CD4-positive, alpha-beta T cell treated with Interleukin-15 for 1 hour (primary cell): ENCODE results near the gene SEPTIN2.
"Not testable (repeated sequence)": the region's sequence is repeated elsewhere in the genome, so short reads cannot be mapped to it uniquely, and the experiment has no call there.

Experiments used
- DNase-seq: peaks from one replicate; pipeline ENCODE4 v3.0.0-alpha.2; 2020

SEPTIN2 gene

GRCh38 chr2:241288324-241288888, 27.3 kb upstream of the SEPTIN2 start:
- no peak for DNase-seq

- DNase-seq: no peak
Measured at GRCh38 chr2:241289053-241289452, 26.7 kb upstream of the SEPTIN2 start.

- DNase-seq: no peak
Measured at GRCh38 chr2:241289597-241289996, 26.1 kb upstream of the SEPTIN2 start.

GRCh38 chr2:241291153-241291552, 24.6 kb upstream of the SEPTIN2 start:
- no peak for DNase-seq

- no peak for DNase-seq
Measured at GRCh38 chr2:241291977-241292376, 23.7 kb upstream of the SEPTIN2 start.

- not testable (repeated sequence) for DNase-seq
Measured at GRCh38 chr2:241293378-241293797, 22.3 kb upstream of the SEPTIN2 start.

- no peak for DNase-seq
Measured at GRCh38 chr2:241295326-241296095, 20.2 kb upstream of the SEPTIN2 start.

- DNase-seq: no peak
Measured at GRCh38 chr2:241296767-241297166, 19.0 kb upstream of the SEPTIN2 start.

GRCh38 chr2:241298673-241299072, 17.1 kb upstream of the SEPTIN2 start:
- no peak for DNase-seq

- DNase-seq: peak; percentile 47
Measured at GRCh38 chr2:241300000-241300399, 15.7 kb upstream of the SEPTIN2 start.

GRCh38 chr2:241302083-241302482, 13.6 kb upstream of the SEPTIN2 start:
- no peak for DNase-seq

- DNase-seq: no peak
Measured at GRCh38 chr2:241302759-241303651, 12.7 kb upstream of the SEPTIN2 start.

- DNase-seq: no peak
Measured at GRCh38 chr2:241304039-241304670, 11.6 kb upstream of the SEPTIN2 start.

- DNase-seq: no peak
Measured at GRCh38 chr2:241307055-241307454, 8.7 kb upstream of the SEPTIN2 start.

- no peak for DNase-seq
Measured at GRCh38 chr2:241308267-241308666, 7.5 kb upstream of the SEPTIN2 start.

- no peak for DNase-seq
Measured at GRCh38 chr2:241308832-241309500, 6.8 kb upstream of the SEPTIN2 start.

- DNase-seq: peak; percentile 66
Measured at GRCh38 chr2:241309684-241310117, 6.0 kb upstream of the SEPTIN2 start.

- DNase-seq: no peak
Measured at GRCh38 chr2:241310917-241311566, 4.7 kb upstream of the SEPTIN2 start.

GRCh38 chr2:241312082-241312481, 3.6 kb upstream of the SEPTIN2 start:
- DNase-seq: no peak

GRCh38 chr2:241313543-241314095, 2.1 kb upstream of the SEPTIN2 start:
- no peak for DNase-seq

- DNase-seq: no peak
Measured at GRCh38 chr2:241314226-241315092, 1.3 kb upstream of the SEPTIN2 start.
